Activated naive CD4-positive, alpha-beta T cell (primary cell): ENCODE measurements around the gene KCNJ15.

Experiments used
- DNase-seq, 4 experiments: peaks; one replicate each; lab custom pipeline; 2025; lab: John Stamatoyannopoulos, UW

The KCNJ15 gene

DNA sequence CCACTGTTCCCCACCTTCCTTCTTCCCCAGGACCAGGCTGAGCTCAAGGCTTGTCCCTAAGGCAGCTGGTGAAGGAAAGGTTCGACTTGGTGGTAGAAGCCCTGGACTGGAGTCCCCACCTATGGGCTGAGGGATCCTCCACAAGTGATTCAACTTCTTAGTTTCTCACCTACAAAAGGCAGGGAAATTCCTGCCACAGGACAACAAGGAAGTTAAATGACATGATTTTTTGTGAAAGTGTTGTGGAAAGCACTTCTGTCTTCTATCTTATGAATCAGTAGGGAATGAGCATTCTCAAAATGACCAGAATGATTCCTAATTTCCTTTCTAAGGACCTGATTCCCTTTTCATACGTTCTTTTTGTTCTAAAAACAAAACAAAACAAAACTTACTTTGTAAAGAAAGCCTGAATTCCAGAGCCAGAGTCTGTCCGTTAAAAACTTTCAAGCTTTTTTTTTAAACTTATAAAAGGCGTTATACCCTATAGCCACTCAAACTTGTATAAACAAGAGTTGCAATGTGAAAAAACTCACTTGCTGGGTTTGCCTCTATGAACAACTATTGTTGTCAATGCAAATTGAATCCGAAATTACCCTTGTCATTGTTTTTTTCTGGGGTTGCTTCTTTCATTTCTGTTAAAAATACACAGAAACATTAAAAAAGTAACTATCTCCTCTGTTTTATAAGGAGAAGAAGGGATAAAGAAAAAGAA is 12.2 kb downstream of the KCNJ15 start:
- no peak for DNase-seq

- no peak for DNase-seq
These were observed 12.8 kb downstream of the KCNJ15 start for GRCh38 chr21:38269576-38269936.

DNA sequence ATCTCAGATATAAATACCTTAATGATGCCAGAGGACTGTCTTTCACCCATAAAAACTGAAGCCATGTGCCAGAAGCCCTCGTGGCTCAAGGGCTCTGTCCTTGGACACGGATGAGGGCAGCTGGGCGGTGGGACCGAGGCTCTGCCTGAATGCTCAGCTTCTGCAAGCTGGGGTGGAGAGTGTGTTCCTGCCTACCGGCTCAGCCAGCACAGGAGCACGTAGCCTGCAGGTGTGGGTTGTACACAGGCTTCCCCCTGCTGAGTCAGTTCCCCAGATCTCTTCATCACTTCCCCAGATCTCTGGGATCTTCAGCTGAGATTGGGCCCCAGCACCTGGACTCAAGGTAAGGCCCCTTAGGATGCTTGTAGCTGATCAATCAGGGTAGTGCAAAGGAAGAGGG is 15.4 kb downstream of the KCNJ15 start:
- no peak for DNase-seq

DNA sequence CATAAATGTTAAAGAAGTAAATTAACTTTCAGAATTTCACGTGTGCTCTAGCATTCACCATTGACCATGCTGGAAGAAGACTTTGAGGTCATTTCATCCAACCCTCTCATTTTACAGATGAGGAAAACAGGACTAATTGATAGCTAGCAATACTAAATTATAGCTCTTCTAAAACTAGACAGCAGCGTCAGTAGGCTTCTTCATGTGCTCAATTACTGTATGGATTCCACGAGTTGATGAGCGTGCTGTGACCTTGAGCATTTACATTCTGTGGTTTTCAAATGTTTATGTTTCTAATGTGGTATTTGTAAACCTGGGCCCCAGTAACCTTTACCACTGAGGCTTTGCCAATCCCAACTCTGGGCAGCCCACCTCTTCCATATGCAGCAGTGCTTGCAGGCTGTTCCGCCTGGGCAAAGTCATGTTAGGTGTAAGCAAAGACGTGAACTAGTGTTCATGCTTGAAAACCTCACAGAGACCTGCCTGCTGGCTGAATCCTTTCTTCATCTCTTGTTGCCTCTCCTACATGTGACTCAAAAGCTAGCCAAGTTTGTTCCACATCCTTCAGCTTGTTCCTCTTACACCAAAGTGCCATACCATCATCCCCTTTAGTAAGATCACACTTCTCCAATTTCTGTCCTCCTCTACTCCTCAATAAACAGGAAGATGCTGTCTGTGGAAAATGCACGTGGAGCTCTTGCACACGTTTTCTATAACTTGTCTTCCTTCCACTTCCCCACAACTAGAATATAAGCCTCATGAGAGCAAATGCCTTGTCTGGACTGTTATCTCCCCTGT is 17.2 kb downstream of the KCNJ15 start:
- no peak for DNase-seq

- no peak for DNase-seq
These were observed 20.8 kb downstream of the KCNJ15 start for GRCh38 chr21:38277501-38278131.

- DNase-seq: no peak
These were observed 23.7 kb downstream of the KCNJ15 start for GRCh38 chr21:38280454-38280853.

DNA sequence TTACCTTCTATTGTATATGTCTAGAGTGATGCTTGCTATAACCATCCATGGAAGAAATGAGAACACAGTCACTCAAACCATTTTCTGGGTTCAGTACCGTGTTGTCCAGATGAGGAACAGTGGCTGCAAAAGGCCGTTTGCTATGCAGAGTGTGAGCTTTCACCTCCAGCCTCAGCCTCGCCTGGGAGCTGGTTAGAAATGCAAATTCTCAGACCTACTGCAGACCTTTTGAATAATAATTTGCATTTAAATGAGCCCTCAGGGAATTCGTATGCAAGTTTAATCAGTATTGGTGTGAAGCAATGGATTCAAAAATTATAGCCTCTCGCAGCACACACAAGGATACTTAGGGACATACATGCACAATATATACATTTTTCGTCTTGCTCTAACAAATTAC is 24.1 kb downstream of the KCNJ15 start:
- no peak for DNase-seq

DNA sequence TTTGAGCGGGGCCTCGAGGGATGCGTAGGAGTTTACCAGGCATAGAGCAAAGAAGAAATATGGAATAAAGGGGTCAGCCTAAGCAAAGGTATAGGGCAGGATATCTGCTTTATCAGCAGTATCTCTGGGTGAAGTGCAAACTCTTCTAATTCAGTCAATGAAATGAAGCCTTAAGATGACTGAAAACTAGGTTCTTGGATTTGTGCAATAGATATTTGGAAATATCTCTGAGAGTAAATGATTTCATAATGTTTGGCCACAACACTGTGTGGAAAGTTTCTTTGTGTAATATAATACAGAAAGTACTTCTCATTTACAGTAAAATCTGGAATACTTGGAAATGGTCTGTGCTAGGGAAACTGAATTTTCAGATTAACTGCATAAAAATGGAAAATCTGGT is 26.1 kb downstream of the KCNJ15 start:
- no peak for DNase-seq

DNA sequence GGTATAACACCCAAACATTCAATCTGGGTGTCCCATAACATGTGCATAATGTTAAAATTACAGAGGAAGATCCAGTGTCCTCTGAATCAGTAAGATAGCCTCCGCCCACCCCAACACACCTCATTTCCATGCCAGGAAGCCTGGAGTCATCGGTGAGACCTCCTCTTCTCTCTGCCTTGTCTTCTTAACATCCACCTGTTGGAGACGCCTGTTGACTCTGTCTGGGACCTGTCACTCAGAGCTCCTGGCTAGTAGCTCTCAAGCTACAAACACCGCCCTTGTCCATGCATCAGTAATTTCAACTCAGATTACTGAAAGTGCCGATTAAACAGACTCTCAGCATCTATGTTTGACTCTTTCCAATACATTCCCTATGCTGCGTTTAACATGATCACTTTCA is 27.4 kb downstream of the KCNJ15 start:
- DNase-seq: no peak

DNA sequence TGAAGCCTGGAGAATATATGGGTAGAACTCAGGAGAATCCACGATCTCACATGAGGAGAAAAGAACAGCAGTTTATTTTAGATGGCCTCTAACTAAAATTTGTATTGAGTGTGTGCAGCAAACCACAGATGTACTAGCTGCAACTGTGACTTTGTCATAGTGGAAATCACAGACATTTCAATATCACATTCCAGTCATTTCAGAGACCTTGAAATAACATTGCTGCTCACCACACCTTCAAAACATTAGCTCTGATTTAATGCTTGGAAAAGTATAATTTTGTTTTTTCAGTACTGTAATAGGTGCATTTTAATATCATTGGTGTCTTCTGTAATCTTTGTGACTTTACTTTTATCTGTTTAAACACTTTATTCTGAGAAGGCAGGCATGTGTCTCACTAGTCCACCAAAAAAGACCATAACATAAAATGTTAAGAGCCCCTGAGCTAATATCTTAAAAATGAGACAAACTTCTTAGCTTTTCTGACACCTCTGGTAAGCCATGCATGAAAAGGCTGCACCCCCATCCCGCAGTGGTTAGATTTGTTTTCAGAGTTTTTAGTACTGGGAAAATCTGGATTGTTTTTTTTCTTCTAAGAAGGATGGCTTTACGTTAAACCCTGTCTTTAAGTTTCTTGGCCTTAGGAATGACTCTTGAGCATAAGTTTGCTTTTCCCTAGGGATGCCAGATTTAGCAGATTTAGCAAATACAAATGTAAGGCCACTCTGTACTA is 30.1 kb downstream of the KCNJ15 start:
- DNase-seq: no peak

DNA sequence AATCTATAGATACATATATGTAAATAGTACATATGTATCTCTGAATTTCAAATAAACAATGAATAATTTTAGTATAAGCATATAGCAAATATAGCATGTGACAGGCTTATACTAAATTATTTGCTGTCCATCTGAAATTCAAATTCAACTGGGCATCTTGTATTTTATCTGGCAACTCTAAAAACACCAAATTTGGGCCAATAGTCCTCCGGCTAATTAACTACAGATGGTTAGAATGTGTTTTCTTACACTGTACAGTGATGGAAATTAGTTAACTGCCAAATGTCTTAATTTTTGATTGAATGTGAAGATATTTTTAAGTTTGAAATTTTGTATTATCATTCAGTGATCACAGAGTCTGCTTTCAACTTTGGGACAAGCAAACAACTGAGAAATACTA is 30.7 kb downstream of the KCNJ15 start:
- no peak for DNase-seq

GRCh38 chr21:38289705-38290485 is 33.1 kb downstream of the KCNJ15 start:
- DNase-seq: no peak

GRCh38 chr21:38290809-38291208 is 34.0 kb downstream of the KCNJ15 start:
- DNase-seq: no peak

- DNase-seq: no peak
These were observed 35.1 kb downstream of the KCNJ15 start for GRCh38 chr21:38291874-38292273.

- no peak for DNase-seq
These were observed 36.3 kb downstream of the KCNJ15 start for GRCh38 chr21:38293113-38293512.

DNA sequence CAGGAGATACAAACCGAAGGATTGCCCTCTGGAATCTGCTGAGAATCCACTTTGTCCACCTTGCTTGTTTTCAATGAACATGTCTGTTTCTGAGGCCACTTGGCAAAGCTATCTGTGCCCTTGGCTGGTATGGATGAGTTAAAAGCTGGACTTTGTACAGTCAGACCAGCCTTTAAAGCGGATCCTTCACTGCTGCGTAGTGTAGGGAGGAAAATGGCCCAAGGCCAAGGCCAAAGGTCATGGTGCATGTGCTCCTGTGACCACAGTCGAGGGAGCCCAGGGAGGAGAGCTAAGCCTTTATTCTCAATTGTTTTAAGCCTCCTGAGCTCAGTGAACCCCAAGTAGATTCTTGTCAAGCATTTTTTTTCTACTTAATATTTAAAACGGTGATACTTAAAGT is 37.0 kb downstream of the KCNJ15 start:
- DNase-seq: no peak

- no peak for DNase-seq
These were observed 37.8 kb downstream of the KCNJ15 start for GRCh38 chr21:38294609-38295008.

GRCh38 chr21:38295997-38296764 is 39.4 kb downstream of the KCNJ15 start:
- no peak for DNase-seq

GRCh38 chr21:38297194-38297631 is 40.4 kb downstream of the KCNJ15 start:
- DNase-seq: no peak

DNA sequence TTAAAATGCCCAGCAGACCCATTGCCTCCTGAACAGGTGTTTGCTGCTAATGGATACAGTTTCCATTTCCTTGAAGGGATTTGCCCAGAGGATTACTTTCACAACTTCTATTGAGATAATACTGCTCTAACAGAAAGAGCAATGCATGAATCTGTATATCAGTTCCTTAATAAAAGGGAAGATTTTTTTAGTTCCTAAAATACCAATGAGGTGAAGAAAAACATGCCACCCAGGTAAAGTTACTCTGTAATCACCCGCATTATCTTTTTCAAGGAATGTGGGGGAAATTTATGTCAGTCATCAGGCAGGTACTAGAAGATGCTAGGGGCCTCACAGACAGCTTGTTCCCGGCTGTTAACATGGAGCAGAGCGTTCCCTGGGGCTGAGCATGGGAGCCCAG is 41.1 kb downstream of the KCNJ15 start:
- DNase-seq: no peak

DNA sequence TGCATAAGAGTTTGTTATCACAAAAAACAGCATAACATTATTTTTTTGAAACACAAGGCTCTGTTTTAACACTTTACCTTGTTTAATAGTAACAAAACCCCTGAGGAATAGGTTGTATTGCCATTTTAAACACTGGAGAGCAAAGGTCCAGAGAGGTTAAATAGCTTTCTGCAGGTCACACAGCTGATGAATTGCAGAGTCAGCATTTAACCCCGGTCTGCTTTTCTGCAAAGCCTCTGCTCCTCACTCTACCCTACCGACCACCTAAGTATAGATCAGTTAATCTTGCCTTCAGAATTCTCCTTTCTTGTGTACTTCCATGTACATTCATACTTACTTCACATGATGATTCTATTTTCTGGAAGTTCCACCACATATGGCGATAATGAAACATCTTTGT is 42.0 kb downstream of the KCNJ15 start:
- DNase-seq: no peak
